Gastrocnemius medialis (tissue), 4 donors: ENCODE results near the gene CFAP53. TPM values are rescaled to one million over a fixed set of nuclear protein-coding genes. Genes with fewer than 3 reads are reported as not detected.

Experiments used
- ATAC-seq, 2 donors: fragments of 150-250 bp; one replicate each; pipeline ENCODE4 v1.9.1; 2016
- DNase-seq, 2 donors: peaks; one replicate each; pipeline ENCODE4 v3.0.0-alpha.2; 2019
- H3K27ac ChIP-seq, 4 donors: fragments of 200-600 bp; sonication (generic); 1 replicate in 1 of 4; 2 replicates in 3 of 4; pipeline ENCODE4 v1.5.1; 2016 to 2018; ENCODE audit warnings: mild to moderate bottlenecking in 2 of 4, moderate library complexity in 1 of 4
- H3K27me3 ChIP-seq, 3 donors: fragments of 200-600 bp; sonication (generic) in 2 of 3; 1 replicate in 1 of 3; 2 replicates in 2 of 3; pipeline versions ENCODE4 v1.5.1 to v1.6.0; 2016 to 2019; ENCODE audit warnings: mild to moderate bottlenecking in 1 of 3, moderate library complexity in 1 of 3
- H3K36me3 ChIP-seq, 2 donors: fragments of 200-600 bp; sonication (generic) in 1 of 2; one replicate each; pipeline ENCODE4 v1.5.1; 2017 to 2018
- H3K4me1 ChIP-seq, 2 donors: fragments of 200-600 bp; sonication (generic) in 1 of 2; one replicate each; pipeline ENCODE4 v1.5.1; 2016 to 2017; ENCODE audit warnings: mild to moderate bottlenecking in 2 of 2
- H3K4me3 ChIP-seq, 4 donors: fragments of 200-600 bp; sonication (generic) in 3 of 4; 1 replicate in 1 of 4; 2 replicates in 3 of 4; pipeline ENCODE4 v1.5.1; 2016 to 2019; ENCODE audit warnings: mild to moderate bottlenecking in 2 of 4
- H3K9me3 ChIP-seq, 3 donors: fragments of 200-600 bp; sonication (generic) in 2 of 3; 1 replicate in 1 of 3; 2 replicates in 2 of 3; pipeline ENCODE4 v1.5.1; 2016 to 2019
- POLR2A ChIP-seq, 2 donors: fragments of 450-650 bp; IDR thresholded peaks; one replicate each; pipeline ENCODE4 v1.6.1; 2017; ENCODE audit warnings: antibody characterized with exemption in 2 of 2, mild to moderate bottlenecking in 2 of 2, moderate library complexity in 2 of 2
- in situ Hi-C, 4 donors: fragments of 200-750 bp; cut with MboI; loops; one replicate each; pipeline versions ENCODE4 v1.15.0 to v1.8.0; 2017; ENCODE audit warnings: low sequenced_read_pairs in 4 of 4
- intact Hi-C: fragments of 100-400 bp; cut with DNase I; formaldehyde crosslinking; loops from one replicate; pipeline ENCODE4 v1.15.1; 2023; ENCODE audit warnings: low total_unique reads
- total RNA-seq, 4 donors: library from RNA; depleted of rRNA; stranded (reverse); fragments of >200 nt; gene quantifications; one replicate each; pipeline versions ENCODE4 v1.1.0 to v1.2.3, GENCODE V29; 2016
- TF ChIP-seq, protein P1 (sequence below), 5 experiments: fragments of 450-650 bp in 3 of 5; fragments of 200-600 bp in 2 of 5; sonication (generic) in 2 of 5; IDR thresholded peaks in 4 of 5; conservative IDR thresholded peaks in 1 of 5; 1 replicate in 4 of 5; 2 replicates in 1 of 5; pipeline ENCODE4 v1.5.1; 2016 to 2019; ENCODE audit warnings: antibody characterized with exemption in 5 of 5, mild to moderate bottlenecking in 3 of 5, moderate library complexity in 3 of 5

Gene CFAP53
- total RNA-seq, 4 donors from 2014 or later = 1.3 to 1.4 (median 1.4) TPM; not detected in 1

DNA sequence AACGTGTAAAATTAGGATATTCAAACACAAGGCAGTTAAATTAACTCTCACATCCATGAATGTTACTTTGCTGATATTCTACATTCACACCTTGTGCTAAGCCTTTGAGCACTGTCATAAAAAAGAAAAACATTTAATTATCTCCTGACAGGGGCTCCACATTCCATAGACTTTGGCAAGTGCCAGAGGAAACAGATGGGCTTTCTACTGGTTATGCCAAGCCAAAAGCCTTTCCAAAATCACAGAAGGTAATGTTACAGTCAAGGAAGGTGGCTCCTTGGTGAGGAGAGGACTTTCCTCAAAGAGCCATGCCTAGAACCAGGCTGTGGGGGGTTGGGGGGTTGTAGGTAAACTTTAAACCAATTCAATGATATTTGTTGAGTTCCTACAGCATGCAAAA lies 83.8 kb downstream of the CFAP53 start:
- in situ Hi-C loops = loop anchor here in 1 of 4 donors (25.0 kb wide), 1 partner anchor 170 kb away; no protein-coding TSS in a partner anchor
- DNase-seq (no peak), ATAC-seq (no peak)
- Histone ChIP-seq H3K36me3 (no peaks in the 10 kb centered on the region), H3K27me3 (peaks cover 0 to 10% (median 9%) of the 10 kb centered on the region in 3 donors), H3K9me3 (no peaks in the 10 kb centered on the region), H3K27ac (no peak overlapping the region), H3K4me1 (no peaks in the 10 kb centered on the region), H3K4me3 (no peak overlapping the region)
- no peak for TF ChIP-seq POLR2A (IDR thresholded peaks at IDR 0.05)
- TF ChIP-seq, protein P1, sequence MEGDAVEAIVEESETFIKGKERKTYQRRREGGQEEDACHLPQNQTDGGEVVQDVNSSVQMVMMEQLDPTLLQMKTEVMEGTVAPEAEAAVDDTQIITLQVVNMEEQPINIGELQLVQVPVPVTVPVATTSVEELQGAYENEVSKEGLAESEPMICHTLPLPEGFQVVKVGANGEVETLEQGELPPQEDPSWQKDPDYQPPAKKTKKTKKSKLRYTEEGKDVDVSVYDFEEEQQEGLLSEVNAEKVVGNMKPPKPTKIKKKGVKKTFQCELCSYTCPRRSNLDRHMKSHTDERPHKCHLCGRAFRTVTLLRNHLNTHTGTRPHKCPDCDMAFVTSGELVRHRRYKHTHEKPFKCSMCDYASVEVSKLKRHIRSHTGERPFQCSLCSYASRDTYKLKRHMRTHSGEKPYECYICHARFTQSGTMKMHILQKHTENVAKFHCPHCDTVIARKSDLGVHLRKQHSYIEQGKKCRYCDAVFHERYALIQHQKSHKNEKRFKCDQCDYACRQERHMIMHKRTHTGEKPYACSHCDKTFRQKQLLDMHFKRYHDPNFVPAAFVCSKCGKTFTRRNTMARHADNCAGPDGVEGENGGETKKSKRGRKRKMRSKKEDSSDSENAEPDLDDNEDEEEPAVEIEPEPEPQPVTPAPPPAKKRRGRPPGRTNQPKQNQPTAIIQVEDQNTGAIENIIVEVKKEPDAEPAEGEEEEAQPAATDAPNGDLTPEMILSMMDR (IDR thresholded peaks at IDR 0.05 in 4 of 5, conservative IDR thresholded peaks at IDR 0.05 in 1 of 5) = no peak
- intact Hi-C loops = no loop called here

DNA sequence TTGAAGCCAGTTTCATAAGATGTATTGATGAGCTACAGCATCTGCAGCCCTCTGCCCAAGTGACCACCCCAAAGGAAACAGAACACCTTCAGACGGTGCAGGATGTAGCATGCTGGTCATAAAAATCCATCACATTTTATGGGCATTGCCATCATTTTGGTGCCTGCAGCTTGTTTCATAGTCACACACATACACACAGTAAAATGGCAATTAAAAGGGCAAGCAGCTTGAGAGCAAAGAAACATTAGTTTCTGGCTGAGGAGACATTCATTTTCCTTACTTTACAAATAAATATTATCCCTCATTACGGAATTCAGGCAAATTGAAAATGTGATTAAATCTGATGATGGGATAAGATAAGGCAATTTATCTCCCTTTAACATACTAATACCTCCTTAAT lies 84.7 kb downstream of the CFAP53 start:
- intact Hi-C loops = no loop called here
- in situ Hi-C loops = loop anchor here in 1 of 4 donors (25.0 kb wide), 1 partner anchor 169 kb away; no protein-coding TSS in a partner anchor
- peaks cover 0 to 12% (median 8%) of the 10 kb centered on the region in 3 donors for H3K27me3 ChIP-seq

DNA sequence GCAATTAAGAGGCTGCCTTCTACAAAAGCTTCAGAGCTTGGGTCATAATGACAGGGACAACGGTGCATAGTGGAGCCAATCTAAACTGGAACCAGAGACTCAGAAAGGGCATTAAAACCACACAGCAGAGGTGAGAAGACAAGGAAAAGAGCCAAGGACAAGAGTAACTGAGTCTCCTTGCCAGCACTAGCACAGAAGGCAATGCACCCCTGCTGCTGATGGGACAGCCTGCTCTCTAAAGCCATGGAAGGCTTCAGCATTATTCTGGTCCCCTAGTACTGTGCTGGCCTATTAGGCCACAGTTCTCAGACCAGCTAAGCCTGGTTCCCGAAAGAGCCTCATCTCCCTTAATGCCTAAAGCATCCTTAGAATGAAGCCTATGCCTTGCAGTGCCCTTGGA lies 86.8 kb downstream of the CFAP53 start:
- no peaks in the 10 kb centered on the region for H3K36me3 ChIP-seq
- no peak for ATAC-seq
- no peaks in the 10 kb centered on the region for H3K9me3 ChIP-seq
- in situ Hi-C loops = loop anchor here in 1 of 4 donors (25.0 kb wide), 1 partner anchor 167 kb away; no protein-coding TSS in a partner anchor
- H3K27ac ChIP-seq = no peak overlapping the region
- H3K4me3 ChIP-seq = no peak overlapping the region
- no peaks in the 10 kb centered on the region for H3K4me1 ChIP-seq
- no peak for TF ChIP-seq POLR2A (IDR thresholded peaks at IDR 0.05)
- TF ChIP-seq, protein P1 (IDR thresholded peaks at IDR 0.05 in 4 of 5, conservative IDR thresholded peaks at IDR 0.05 in 1 of 5) = no peak
- peaks cover 0 to 7% (median 0%) of the 10 kb centered on the region in 3 donors for H3K27me3 ChIP-seq
- intact Hi-C loops = no loop called here
- DNase-seq = no peak

More for the DNA sequence above, 84.7 kb downstream of the CFAP53 start:
- no peaks in the 10 kb centered on the region for H3K4me1 ChIP-seq
- TF ChIP-seq, protein P1 (IDR thresholded peaks at IDR 0.05 in 4 of 5, conservative IDR thresholded peaks at IDR 0.05 in 1 of 5) = no peak
- no peak for TF ChIP-seq POLR2A (IDR thresholded peaks at IDR 0.05)
- DNase-seq = no peak
- no peaks in the 10 kb centered on the region for H3K9me3 ChIP-seq
- ATAC-seq = no peak
- no peaks in the 10 kb centered on the region for H3K36me3 ChIP-seq
- H3K4me3 ChIP-seq = no peak overlapping the region
- H3K27ac ChIP-seq = no peak overlapping the region

DNA sequence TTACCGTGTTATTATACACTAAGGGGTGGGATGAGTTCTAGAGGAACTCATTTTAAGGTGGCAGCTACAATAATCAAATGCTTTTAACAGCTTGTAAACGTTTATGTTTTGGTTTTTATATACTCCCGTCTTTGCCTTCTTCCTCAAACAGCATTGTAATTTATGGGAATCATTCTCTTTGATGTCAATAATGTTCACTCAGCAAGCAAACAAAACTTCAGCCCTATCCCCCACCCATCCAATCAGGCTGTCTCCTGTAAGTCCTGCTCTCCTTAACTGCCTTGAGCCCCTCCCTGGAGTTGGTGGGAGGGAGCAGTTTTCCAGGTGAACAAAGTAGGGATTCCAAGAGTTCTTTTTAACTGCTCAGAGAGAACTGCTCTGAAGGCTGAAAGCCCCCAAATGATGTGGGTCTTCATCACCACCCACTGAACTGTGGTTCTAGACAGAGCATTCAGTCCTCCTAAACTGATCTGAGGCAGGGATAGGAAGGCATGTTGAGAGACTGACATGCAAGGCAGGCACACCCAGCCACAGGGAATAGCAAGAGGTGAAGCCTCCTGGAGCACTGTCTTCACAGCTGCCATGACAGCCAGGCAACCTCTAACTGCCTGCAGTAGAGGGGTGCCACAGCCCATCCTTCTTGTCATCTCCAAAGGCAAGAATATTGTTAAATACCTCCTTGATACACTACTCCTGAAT lies 88.9 kb downstream of the CFAP53 start:
- in situ Hi-C loops (loop anchor here in 1 of 4 donors (25.0 kb wide), 1 partner anchor 165 kb away; no protein-coding TSS in a partner anchor), intact Hi-C loops (no loop called here)
- Histone ChIP-seq H3K27ac (no peak overlapping the region), H3K4me1 (no peaks in the 10 kb centered on the region), H3K9me3 (no peaks in the 10 kb centered on the region), H3K27me3 (peaks cover 0 to 4% (median 3%) of the 10 kb centered on the region in 3 donors), H3K36me3 (no peaks in the 10 kb centered on the region), H3K4me3 (no peak overlapping the region)
- TF ChIP-seq, protein P1 (IDR thresholded peaks at IDR 0.05 in 4 of 5, conservative IDR thresholded peaks at IDR 0.05 in 1 of 5) = no peak
- TF ChIP-seq POLR2A (IDR thresholded peaks at IDR 0.05) = no peak
- no peak for ATAC-seq
- no peak for DNase-seq

Other genes starting within 250 kb of the CFAP53 start
- under 1 TPM; 0.05 to 0.60 (median 0.35) TPM for gene MYO5B, start 71.3 kb downstream of the CFAP53 start, total RNA-seq
- 100 to 1,000 TPM in 2 of 4 donors, 10 to 100 TPM in 2; 80.4 to 127 (median 103) TPM for gene MBD1, start 15.0 kb upstream of the CFAP53 start, total RNA-seq
- 10 to 100 TPM; 21.1 to 32.0 (median 27.3) TPM for gene CXXC1, start 21.2 kb upstream of the CFAP53 start, total RNA-seq
- gene SKA1, start 108.6 kb upstream of the CFAP53 start, total RNA-seq = under 1 TPM in 2 of 4 donors, not detected in 2; 0.15 to 0.16 TPM